ENCODE data around the gene DYNLT4. TPM values are rescaled to one million over a fixed set of nuclear protein-coding genes. Genes with fewer than 3 reads are reported as not detected.
A peak's percentile ranks its signal among the peaks of the same experiment; 100 is the strongest.

Gene DYNLT4
- total and polyA plus RNA-seq, 2 of the 13 experiments (the other 11 are each of a cell fraction or from before 2014, with no cell fraction given), result 0.77 TPM; not detected in 1

GRCh38 chr1:44784094-44785028 lies 22.8 kb downstream of the DYNLT4 start (continued):
- TF ChIP-seq MLXIP (CRISPR knock-in tag; IDR thresholded peaks at IDR 0.05; ENCODE audit: borderline replicate concordance) (no peak), SIX1 (CRISPR knock-in tag; IDR thresholded peaks at IDR 0.05; ENCODE audit: borderline replicate concordance) (no peak), ARID5B (CRISPR knock-in tag; IDR thresholded peaks at IDR 0.05) (no peak), MBNL3 (CRISPR knock-in tag; conservative IDR thresholded peaks at IDR 0.05) (no peak), HBP1 (CRISPR knock-in tag; IDR thresholded peaks at IDR 0.05; ENCODE audit: low read depth) (0 out of 2 replicates have a peak, but pooled peaks have one; percentile 22), MTF2 (CRISPR knock-in tag; IDR thresholded peaks at IDR 0.05; ENCODE audit: borderline replicate concordance) (no peak), TP53 (CRISPR knock-in tag; conservative IDR thresholded peaks at IDR 0.05) (no peak), HNRNPH1 (optimal IDR thresholded peaks at IDR 0.05; ENCODE audit: low read depth, low read length) (no peak), HDAC2 (CRISPR knock-in tag; IDR thresholded peaks at IDR 0.05) (peak; percentile 13), ASH2L (IDR thresholded peaks at IDR 0.05; ENCODE audit: insufficient read length, low read depth, low read length) (no peak), KMT2A (CRISPR knock-in tag; IDR thresholded peaks at IDR 0.05) (peak; percentile 74; the same call in 1 of the 2 replicates), ZNF737 (CRISPR knock-in tag; IDR thresholded peaks at IDR 0.05; ENCODE audit: borderline replicate concordance) (no peak), TIGD3 (CRISPR knock-in tag; IDR thresholded peaks at IDR 0.05; ENCODE audit: borderline replicate concordance) (peak; percentile 68; the same call in 1 of the 2 replicates), KDM4B (CRISPR knock-in tag; IDR thresholded peaks at IDR 0.05) (no peak), SOX6 (IDR thresholded peaks at IDR 0.05) (no peak), SOX6 (CRISPR knock-in tag; IDR thresholded peaks at IDR 0.05) (no peak), ZNF773 (CRISPR knock-in tag; IDR thresholded peaks at IDR 0.05; ENCODE audit: borderline replicate concordance) (no peak), RARA (CRISPR knock-in tag; IDR thresholded peaks at IDR 0.05) (0 out of 2 replicates have a peak, but pooled peaks have one; percentile 30), NCOR1 (IDR thresholded peaks at IDR 0.05; ENCODE audit: borderline replicate concordance, low read length) (no peak), SAP130 (CRISPR knock-in tag; IDR thresholded peaks at IDR 0.05; ENCODE audit: low read depth) (peak; percentile 63)
